Measurements from ENCODE around the gene DRAM2.

DNA sequence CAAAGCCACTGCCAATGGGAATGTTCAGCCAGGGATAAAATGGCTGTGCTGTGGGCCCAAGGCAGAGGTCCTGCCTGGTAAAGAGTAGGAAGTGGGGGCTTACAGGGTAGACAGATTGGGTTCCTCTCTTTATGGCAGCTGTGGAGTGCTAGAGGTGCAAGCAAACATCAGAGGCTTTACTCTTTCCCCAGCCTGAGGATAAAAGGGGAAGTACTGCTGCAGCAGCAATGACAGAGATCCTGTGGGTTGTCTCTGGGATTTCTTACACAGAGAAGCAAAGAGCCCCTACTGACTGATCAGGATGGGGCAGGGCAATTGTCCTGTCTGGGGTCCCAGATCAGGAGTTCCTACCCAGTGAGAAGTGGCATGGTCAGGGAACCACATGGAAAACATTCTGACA, 54.2 kb downstream of the DRAM2 start:
- TF ChIP-seq, protein P1, sequence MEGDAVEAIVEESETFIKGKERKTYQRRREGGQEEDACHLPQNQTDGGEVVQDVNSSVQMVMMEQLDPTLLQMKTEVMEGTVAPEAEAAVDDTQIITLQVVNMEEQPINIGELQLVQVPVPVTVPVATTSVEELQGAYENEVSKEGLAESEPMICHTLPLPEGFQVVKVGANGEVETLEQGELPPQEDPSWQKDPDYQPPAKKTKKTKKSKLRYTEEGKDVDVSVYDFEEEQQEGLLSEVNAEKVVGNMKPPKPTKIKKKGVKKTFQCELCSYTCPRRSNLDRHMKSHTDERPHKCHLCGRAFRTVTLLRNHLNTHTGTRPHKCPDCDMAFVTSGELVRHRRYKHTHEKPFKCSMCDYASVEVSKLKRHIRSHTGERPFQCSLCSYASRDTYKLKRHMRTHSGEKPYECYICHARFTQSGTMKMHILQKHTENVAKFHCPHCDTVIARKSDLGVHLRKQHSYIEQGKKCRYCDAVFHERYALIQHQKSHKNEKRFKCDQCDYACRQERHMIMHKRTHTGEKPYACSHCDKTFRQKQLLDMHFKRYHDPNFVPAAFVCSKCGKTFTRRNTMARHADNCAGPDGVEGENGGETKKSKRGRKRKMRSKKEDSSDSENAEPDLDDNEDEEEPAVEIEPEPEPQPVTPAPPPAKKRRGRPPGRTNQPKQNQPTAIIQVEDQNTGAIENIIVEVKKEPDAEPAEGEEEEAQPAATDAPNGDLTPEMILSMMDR (IDR thresholded peaks at IDR 0.05; ENCODE audit: insufficient read depth, low read depth, low read length) = no peak
- no peak for TF ChIP-seq EZH2 (IDR thresholded peaks at IDR 0.05; ENCODE audit: insufficient read depth, low read length)
